Suppressor macrophage (primary cell): Measurements from ENCODE around the gene RGS6.

Source experiments
- DNase-seq, 4 experiments: peaks; one replicate each; pipeline ENCODE4 v3.0.0-alpha.2; 2020 to 2022

Gene RGS6

GRCh38 chr14:71947947-71948500, 15.8 kb downstream of the RGS6 start:
- DNase-seq = peak in 1 of 4 experiments; percentile 6

GRCh38 chr14:71952381-71953363, 20.4 kb downstream of the RGS6 start:
- no peak for DNase-seq

GRCh38 chr14:71956920-71957563, 24.8 kb downstream of the RGS6 start:
- DNase-seq = no peak

GRCh38 chr14:71959055-71959454, 26.8 kb downstream of the RGS6 start:
- DNase-seq = no peak

- no peak for DNase-seq
Measured at GRCh38 chr14:71960494-71961353, 28.5 kb downstream of the RGS6 start.

- no peak for DNase-seq
Measured at GRCh38 chr14:71961972-71962371, 29.7 kb downstream of the RGS6 start.

GRCh38 chr14:71964716-71965115, 32.5 kb downstream of the RGS6 start:
- DNase-seq = no peak

- no peak for DNase-seq
Measured at GRCh38 chr14:71966528-71966927, 34.3 kb downstream of the RGS6 start.

GRCh38 chr14:71967704-71968103, 35.5 kb downstream of the RGS6 start:
- DNase-seq = peak in 2 of 4 experiments; percentile 23 to 54

- DNase-seq = no peak
Measured at GRCh38 chr14:71970272-71970671, 38.0 kb downstream of the RGS6 start.

- DNase-seq = no peak
Measured at GRCh38 chr14:71985538-71986189, 53.4 kb downstream of the RGS6 start.

- DNase-seq = no peak
Measured at GRCh38 chr14:71988476-71988875, 56.2 kb downstream of the RGS6 start.

GRCh38 chr14:71988939-71989338, 56.7 kb downstream of the RGS6 start:
- no peak for DNase-seq

GRCh38 chr14:71994416-71994815, 62.2 kb downstream of the RGS6 start:
- no peak for DNase-seq

- DNase-seq = no peak
Measured at GRCh38 chr14:71995741-71996140, 63.5 kb downstream of the RGS6 start.

GRCh38 chr14:71996610-71997009, 64.4 kb downstream of the RGS6 start:
- peak; percentile 12 to 59 (median 23) for DNase-seq

GRCh38 chr14:72000907-72001306, 68.7 kb downstream of the RGS6 start:
- DNase-seq = no peak

- no peak for DNase-seq
Measured at GRCh38 chr14:72002731-72003130, 70.5 kb downstream of the RGS6 start.

- no peak for DNase-seq
Measured at GRCh38 chr14:72008666-72009065, 76.4 kb downstream of the RGS6 start.

GRCh38 chr14:72010474-72010873, 78.2 kb downstream of the RGS6 start:
- DNase-seq = no peak

GRCh38 chr14:72013721-72014345, 81.6 kb downstream of the RGS6 start:
- DNase-seq = no peak
